Stimulated activated CD8-positive, alpha-beta memory T cell treated with anti-CD3 and anti-CD28 coated beads, Interleukin-15, amount 100 ng/mL, for 48 hours (primary cell): ENCODE data around the gene PRKRIP1.
"Not testable (repeated sequence)": the region's sequence is repeated elsewhere in the genome, so short reads cannot be mapped to it uniquely, and the experiment has no call there.

Experiments used
- DNase-seq, 2 donors: peaks; one replicate each; pipeline ENCODE4 v3.0.0-alpha.2; 2020; ENCODE audit warnings: low read depth in 2 of 2

PRKRIP1 gene

DNA sequence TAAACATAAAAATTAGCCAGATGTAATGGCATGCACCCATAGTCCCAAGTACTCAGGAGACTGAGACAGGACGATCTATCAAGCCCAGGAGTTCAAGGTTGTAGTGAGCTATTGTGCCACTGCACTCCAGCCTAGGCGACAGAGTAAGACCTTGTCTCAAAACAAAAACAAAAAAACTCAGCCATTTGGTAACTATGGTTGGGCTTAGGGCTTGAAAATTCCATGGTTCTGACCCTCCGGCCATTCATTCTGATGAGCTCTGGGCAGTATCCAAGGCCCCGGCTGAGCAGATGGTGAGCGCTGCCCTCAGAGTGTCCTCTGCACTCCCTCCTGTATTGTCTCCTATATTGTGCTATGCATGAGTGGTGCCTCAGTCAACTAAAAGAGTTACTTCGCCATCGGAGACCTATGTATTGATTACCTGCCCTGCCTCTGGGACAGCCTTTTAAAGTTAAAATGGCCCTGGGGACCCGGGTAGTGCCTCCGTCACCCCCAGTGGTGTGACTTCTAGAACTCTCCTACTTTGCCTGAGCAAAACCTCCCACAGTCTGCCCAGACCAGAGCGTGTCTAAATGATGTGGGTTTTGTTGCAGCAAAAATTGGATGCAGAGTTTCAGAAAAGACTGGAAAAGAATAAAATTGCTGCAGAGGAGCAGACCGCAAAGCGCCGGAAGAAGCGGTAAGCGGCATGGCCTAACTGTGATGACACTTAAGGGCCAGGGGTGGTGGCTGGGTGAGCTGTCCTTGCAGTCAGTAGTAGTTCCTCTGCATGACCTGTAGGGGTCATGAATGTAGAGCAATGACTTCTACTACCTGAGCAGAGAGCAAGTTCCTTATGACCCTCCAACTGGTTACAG is 8.1 kb downstream of the PRKRIP1 start:
- DNase-seq, result no peak

DNA sequence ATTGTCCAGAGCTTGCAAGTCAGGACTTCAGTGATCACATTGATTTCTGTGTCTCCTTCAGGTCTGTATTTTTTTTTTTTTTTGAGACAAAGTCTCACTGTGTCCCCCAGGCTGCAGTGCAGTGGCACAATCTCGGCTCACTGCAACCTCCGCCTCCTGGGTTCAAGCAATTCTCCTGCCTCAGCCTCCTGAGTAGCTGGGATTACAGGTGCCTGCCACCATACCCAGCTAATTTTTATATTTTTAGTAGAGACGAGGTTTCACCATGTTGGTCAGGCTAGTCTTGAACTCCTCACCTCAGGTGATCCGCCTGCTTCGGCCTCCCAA is 8.7 kb downstream of the PRKRIP1 start:
- DNase-seq, result not testable (repeated sequence)

DNA sequence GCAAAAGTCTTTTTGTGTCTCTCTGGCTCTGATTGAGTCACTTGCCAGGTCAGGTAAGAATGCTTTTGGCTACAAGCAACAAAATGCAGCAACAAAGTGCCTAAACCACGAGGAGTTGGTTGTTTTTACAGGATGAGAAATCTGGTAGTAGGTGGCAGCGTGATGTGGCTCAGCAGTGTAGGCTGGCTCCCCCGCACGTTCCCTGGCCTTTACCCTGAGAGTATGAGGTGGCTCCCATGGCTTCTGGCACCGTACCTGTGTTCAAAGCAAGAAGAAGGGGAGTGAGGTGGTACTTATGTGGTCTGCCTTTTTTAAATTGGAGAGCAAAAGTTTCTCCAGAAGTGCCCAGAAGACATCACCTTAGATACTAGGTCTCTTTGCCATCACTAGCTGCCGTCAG is 11.7 kb downstream of the PRKRIP1 start:
- no peak for DNase-seq

DNA sequence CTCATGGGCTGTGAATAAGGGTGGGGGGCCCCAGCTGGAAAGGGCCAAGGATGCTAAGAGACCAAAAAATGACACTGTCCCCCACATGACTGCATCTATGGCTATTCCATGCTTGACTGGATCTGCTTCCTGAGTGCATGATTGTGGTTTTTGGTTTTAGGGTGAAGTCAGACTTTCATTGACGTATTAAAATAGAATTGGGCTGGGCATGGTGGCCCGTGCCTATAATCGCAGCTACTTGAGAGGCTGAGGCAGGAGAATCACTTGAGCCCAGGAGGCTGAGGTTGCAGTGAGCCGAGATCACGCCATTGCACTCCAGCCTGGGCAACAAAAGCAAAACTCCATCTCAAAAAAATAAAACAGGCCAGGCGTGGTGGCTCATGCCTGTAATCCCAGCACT is 12.4 kb downstream of the PRKRIP1 start:
- DNase-seq, result not testable (repeated sequence)

DNA sequence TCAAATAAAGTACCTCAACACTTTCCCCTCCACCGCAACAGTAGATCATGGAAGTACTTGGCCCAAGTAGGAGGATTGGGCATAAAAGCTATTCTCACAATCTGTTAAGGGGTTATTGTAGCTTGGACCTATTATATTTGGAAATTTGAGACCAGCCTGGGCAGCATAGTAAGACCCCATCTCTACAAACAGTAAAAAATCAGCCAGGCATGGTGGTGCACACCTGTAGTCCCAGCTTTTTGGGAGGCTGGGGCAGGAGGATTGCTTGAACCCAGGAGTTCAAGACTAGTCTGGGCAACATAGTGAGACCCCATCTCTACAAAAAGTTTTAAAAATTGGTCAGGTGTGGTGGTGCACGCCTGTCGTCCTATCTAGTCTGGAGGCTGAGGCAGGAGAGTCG is 13.2 kb downstream of the PRKRIP1 start:
- no peak for DNase-seq

DNA sequence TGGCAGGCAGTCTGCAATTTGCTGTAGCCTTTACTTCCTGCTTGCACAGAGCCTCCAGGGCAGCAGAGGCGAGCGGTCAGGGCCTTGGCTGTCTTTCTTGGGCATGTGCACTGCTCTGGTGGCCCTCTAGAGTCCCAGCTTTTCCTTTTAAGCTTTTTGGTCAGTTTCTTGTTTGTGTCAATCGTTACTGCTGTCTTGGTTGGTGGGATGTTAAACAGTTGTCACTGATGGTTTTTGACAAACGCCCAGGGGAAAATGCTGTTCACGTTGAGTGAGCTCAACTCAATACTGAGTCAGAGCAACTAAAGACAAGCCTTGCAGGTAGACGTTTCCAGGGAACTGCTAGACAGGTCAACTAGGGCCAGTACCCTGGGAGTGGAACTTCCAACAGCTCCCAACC is 14.0 kb downstream of the PRKRIP1 start:
- no peak for DNase-seq

DNA sequence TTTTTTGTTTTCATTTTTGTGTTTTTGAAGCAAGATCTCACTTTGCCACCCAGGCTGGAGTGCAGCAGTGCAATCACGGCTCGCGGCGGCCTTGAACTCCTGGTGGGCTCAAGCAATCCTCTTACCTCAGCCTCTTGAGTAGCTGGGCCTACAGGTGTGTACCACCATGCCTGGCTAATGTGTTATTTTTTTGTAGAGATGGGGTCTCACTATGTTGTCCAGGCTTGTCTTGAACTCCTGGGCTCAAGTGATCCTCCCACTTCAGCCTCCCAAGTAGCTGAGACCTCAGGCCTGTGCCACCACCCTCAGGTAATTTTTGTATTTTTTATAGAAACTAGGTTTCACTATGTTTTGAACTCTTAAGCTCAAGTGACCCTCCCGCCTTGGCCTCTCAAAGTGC is 14.8 kb downstream of the PRKRIP1 start:
- DNase-seq, result no peak

DNA sequence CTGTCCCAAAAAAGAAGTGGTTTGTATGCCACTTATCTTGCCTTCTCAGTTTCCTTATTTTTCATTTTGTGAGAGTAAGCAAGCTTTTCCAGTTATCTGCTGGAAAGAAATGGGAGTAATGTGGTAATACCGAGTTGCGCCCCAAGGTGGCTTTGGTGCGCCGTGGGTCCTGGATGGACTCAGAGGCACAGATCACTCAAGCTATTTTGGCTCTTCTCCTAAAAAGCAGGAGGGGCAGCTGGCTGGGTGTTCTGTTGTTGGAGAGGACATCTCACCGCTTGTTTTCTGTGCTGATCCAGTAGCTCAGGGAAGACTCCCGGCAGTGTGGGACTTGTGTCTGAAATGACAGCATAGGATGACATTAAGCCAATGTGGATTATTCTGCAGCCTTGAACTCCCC is 16.4 kb downstream of the PRKRIP1 start:
- no peak for DNase-seq

DNA sequence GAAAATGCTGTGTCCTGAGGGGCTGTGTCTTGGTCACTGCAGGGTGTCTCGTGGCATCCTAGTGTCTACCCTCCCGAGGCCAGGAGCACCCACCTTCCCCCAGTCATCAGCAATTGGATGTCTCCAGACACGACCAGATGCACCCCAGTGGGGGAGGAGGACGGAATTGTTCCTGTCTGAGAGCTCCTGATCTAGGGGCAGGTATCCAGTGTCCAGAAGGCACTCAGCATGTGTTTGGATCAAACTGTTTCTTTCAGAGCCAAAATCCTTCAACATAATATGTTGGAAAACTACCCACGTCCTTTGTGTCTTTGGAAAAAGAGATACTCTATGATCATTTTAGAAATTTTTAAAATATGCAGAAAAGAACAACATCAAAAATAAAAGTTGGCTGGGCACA is 16.9 kb downstream of the PRKRIP1 start:
- no peak for DNase-seq

DNA sequence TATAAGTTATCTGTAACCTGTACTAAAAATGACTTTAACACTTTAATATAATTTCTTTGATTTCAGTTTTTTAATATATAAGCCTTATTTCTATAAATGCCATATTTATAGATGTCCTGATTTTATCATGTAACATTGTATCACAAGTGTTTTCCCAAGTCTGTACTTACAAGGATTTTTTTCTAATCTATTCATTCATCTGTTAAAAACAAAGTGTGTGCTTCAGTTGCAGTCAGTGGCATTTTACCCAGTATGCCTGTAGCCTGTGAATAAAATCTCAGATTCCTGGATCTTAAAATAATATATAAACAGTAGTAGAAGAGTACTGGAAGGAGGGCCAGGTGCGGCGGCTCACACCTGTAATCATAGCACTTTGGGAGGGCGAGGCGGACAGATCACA is 17.4 kb downstream of the PRKRIP1 start:
- DNase-seq, result no peak

DNA sequence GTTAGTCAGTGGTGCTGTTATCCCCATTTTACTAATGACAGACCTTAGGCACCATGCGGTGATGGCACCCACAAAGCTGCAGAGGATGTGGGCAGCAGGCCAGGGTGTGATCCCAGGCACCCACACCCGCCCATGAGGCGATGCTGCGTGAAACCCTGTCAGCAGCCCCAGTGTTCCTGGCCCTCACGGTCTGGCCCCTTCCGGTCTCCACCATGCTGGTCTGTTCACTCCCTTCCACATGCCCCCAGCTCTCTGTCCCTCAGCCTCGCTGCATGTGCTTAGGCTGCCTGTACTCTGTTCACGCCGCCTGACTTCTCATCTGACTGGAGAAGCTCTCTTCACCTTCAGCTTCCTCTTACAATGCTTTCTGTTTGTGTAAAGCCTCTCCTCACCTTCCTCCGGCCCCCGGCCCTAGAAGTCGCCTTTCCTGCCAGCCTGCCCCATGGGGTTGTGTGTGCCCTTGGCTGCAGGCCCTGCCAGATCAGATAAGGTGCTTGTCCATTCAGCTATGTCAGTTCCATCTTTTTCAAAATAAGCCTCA is 19.6 kb downstream of the PRKRIP1 start:
- peak; percentile 63 to 65 for DNase-seq

DNA sequence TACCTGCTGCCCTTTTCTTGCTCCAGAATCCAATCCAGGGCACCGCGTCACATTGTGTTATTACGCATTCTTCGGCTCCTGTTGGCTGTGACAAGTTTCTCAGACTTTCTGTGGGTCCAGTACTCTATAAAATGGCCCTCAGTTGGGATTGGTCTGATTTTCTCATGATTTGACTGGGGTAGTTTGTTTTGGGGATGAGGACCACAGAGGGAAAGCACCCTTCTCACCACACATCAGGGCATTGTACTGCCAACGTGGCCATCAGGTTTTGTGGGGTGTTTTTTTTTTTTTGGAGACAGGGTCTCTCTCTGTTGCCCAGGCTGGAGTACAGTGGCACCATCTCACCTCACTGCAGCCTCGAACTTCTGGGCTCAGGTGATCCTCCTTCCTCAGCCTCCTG is 20.2 kb downstream of the PRKRIP1 start:
- no peak for DNase-seq

DNA sequence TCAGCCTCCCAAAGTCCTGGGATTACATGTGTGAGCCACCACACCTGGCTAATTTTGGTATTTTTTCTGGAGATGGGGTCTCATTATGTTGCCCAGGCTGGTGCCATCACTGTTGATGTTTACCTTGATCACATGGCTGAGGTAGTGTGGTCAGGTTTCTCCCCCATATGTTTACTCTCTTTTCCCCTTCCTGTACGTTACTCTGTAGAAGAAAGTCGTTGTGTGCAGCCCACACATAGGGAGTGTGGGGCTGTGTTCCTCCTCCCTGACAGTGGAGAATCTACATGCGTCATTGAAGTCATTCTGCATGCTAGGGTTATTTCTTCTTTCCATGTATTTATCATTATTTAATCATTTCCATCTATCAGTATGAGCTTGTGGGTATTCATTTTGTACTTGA is 20.9 kb downstream of the PRKRIP1 start:
- no peak for DNase-seq

DNA sequence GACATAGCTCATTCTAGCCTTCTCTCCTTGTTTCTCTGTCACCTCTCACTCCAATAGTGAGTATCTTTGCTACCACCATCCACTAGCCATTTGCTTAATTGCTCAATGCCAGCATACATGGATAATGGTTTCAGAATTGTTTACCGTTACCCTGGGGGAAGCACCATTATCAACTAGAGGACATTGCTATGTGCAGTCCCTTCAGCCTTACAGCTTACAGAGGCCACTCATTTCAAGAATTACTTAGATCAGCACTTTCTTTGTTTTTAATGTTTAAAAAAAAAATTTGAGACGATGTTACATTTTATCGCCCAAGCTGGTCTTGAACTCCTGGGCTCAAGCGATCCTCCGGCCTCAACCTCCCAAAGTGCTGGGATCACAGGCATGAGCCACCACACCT is 22.4 kb downstream of the PRKRIP1 start:
- DNase-seq, result no peak

DNA sequence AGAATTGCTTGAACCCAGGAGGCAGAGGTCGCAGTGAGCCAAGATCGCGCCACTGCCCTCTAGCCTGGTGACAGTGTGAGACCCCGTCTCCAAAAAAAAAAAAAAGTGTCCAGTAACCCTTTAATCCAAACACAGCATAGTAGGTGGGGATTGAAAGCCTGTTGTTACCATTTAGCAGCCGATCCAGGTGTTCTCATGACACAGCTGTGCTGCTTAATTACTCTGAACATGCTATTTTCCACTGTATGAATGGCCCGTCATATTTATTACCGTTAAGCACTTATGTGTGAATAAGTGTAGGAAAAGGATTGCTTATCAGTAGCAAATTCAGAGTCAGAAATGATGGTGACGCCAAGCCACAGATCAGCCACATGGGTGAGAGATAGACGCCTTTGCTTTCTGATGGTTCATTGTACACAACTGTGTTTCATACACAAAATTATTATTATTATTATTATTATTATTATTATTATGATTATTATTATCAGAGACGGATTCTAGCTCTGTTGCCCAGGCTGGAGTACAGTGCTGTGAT is 25.6 kb downstream of the PRKRIP1 start:
- no peak for DNase-seq

DNA sequence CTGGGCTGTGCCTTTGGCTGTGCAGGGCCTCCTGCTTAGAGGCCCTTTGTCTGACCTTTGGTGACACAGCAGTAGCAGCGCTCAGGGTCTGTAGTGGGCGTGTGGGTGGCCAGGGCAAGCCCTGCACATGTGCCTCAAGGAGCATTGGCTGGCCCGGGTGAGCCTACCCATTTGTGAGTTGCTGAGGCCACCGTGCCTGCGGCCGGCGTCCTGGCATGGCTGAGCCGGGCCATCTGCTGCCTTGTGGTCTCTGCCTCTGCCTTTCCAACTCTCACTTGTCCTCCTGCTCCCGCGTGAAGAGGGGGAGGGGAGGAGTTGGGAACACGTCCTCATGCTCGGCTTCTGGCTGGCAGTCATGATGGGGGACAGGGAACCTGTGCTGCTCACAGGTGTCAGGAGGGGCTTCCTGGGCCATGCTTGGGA is 28.0 kb downstream of the PRKRIP1 start:
- DNase-seq, result no peak

DNA sequence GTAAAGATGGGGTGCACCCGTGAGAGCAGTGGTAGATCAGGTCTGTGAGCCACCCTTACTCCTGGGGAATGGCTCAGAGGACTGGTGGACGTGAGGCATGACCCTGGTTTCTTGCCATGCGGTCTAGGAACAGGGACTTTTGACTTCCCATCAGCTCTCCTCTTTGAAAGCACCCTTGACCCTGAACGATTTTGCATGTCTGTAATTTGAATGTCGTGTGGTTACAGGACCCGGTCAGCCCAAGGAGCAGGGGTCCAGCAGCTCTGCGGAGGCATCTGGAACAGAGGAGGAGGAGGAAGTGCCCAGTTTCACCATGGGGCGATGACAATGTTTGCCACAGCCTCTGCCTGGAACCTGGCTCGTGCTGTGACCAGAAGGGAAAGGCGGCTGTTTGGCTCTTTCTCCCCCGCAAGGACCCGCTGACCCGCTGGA is 28.6 kb downstream of the PRKRIP1 start:
- DNase-seq, result no peak

DNA sequence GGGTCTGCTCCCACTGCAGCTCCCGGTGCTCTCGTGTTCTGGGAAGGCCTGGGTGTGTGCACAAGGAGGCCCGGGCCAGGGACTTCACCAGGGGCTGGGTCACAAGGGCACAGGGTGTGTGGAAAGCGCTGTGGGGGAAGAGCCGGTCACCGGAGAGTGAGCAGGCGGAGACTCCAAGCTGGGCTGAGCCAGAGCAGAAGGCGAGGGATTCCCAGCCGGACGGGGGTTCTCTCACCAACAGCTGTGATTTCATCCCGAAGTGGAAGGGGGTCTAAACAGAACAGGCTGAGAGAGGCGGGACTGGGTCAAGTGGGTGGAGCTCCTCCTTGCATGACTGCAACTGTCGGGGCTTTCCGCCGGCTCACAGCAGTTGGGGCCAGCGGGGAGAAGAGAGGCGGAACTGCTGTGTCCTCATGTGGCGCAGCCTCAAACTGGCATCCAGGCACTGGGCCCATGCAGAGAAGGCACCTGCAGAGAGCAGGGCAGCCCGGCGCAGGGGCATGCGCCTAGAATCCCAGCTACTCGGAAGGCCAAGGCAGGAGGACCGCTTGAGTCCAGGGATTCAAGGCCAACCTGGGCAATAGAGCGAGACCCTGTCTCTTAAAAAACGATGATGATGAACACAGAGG is 29.6 kb downstream of the PRKRIP1 start:
- peak; percentile 75 to 79 for DNase-seq

DNA sequence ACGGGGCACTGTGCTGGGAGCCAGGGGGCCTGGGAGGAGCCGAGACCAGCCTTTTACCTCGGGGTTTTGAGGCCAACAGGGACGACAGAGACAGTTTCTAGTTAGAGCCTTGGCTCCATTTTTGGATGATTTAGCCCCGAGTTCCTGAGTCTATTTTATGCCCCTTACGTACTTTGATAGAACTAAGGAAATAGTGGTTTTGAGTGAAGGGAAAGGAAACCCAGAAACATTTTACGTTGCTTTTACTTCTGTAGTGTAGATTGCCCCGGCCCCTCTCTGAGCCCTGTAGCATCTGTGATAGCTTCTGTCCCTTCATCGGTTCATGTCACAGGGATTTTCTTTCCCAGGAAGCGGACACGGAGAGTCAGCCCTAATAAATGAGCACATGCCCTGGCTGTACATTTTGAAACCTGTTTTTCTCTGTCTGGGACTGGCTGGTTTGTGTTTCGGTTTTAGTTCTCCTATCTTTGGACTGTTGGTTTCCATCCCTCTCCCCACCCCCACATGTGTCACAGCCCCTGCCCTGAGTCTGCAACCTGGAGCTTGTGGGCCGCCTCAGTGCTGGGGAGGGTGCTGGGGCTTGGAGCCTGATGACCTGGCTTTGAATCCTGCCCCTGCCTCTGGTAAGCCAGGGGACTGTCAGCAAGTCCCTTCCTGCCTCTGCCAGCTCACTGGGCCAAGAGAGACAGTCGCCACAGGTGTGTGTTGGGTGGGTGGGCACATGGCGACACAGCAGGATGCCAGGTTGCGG is 30.3 kb downstream of the PRKRIP1 start:
- peak; percentile 70 to 73 for DNase-seq

DNA sequence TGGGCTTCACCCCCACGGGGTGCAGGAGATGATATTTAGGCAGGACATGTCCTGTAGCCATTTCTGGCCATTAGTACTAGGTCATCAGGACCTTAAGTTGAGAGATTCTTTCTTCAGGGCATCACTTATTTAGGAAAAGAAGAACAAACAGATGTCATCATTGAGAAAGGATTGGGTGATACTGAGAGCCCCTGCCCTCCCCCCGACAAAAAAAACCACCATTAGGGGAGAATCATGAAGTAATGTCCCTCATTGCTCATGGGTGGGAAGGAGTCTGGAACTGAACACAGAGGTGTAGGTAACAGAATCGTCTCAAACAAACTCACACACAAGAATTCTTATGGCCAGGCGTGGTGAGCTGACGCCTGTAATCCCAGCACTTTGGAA is 30.8 kb downstream of the PRKRIP1 start:
- DNase-seq, result no peak

DNA sequence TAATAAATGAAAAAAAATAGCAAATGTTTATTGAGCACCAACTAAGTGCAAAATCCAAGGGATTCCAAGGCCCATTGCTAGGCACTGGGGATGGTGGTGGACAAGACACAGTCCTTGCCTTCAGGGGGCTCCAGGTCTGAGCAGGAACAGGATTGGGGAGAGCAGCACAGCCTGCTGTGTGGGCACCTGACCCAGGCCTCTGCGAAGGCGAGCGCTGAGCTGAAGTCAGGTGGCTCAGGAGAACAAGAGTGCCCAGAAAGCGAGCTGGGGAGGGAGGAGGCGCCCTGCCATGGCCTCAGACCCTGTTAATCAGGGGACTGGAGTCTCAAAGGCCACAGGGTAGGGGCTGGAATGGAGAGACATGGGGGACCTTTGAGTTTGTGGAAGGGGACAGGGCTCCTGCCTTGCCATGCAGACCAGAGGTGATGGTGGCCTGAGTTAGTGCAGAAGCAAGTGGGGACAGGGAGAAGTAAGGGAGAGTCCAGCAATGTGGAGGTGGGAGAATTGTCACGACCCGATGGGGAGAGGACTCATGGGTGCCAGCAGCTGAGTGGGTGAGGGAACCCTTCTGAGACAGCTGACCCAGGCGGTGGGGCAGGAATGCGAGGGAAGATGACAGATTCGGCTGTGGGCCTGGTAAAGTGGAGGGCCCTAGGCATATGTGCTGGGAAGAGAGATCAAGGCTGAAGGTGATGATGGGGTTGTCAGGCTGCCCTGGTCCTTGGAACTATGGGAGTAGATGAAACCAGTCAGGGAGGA is 33.2 kb downstream of the PRKRIP1 start:
- no peak for DNase-seq
